ENCODE data around the gene CCP110. TPM values are rescaled to one million over a fixed set of nuclear protein-coding genes. Genes with fewer than 3 reads are reported as not detected.

CCP110 gene
- total and polyA plus RNA-seq, 2 donors (not counting 1 experiment from before 2014, with no cell fraction given): 4.9 to 23.6 TPM

GRCh38 chr16:19555938-19556771, 32.4 kb downstream of the CCP110 start:
- 28% methylated on average over 14 of the region's 19 CpGs for WGBS (ENCODE audit: insufficient coverage)
- Mint-ChIP-seq H3K9me3 (ENCODE audit: insufficient read depth) (no peaks in the 10 kb centered on the region), H3K4me3 (peak overlapping the region; percentile 93), H3K27me3 (no peaks in the 10 kb centered on the region), H3K4me1 (peaks cover 24% of the 10 kb centered on the region), H3K27ac (peak overlapping the region; percentile 93)
- Histone ChIP-seq H3K27me3 (replicated peaks in 1 of 4; ENCODE audit: control extremely low read depth in 1 of 4, control insufficient read depth in 3 of 4, insufficient read depth in 4 of 4, low read length in 3 of 4) (no peaks in the 10 kb centered on the region), H3K9ac (ENCODE audit: low read length) (peak overlapping the region; percentile 86), H3K4me2 (replicated peaks; ENCODE audit: low read depth, low read length, poor library complexity, severe bottlenecking) (peak overlapping the region; percentile 87), H2AFZ (ENCODE audit: insufficient read depth, low read depth, low read length, poor library complexity, severe bottlenecking) (peak overlapping the region; percentile 98), H4K20me1 (ENCODE audit: control insufficient read depth, insufficient read depth, low read length, poor library complexity, severe bottlenecking) (peaks cover 3% of the 10 kb centered on the region), H3K79me2 (ENCODE audit: control insufficient read depth, insufficient read depth, low read length) (peaks cover 13% of the 10 kb centered on the region), H3K27ac (ENCODE audit: low read length in 2 of 2) (peak overlapping the region; percentile 81 to 88), H3K36me3 (replicated peaks in 1 of 2; ENCODE audit: control extremely low read depth in 1 of 2, control insufficient read depth in 1 of 2, extremely low read depth in 1 of 2, insufficient read depth in 2 of 2, low read length in 1 of 2) (no peaks in the 10 kb centered on the region), H3K9me3 (ENCODE audit: control extremely low read depth in 1 of 3, control insufficient read depth in 2 of 3, insufficient read depth in 1 of 3, low read length in 2 of 3) (peaks cover 0 to 7% (median 0%) of the 10 kb centered on the region in 3 donors), H3K4me1 (ENCODE audit: control insufficient read depth in 2 of 2, insufficient read depth in 2 of 2, low read length in 2 of 2) (peaks cover 7 to 19% of the 10 kb centered on the region in 2 donors), H3K4me3 (ENCODE audit: control extremely low read depth in 1 of 5, extremely low read depth in 1 of 5, insufficient read depth in 1 of 5, low read depth in 2 of 5, low read length in 4 of 5) (peak overlapping the region; percentile 68 to 92 (median 87))
- ChIA-PET POLR2A (interaction anchor here (0.7 to 3.3 kb wide), 9 partner anchors 32 to 755 kb away, joined by 3 to 19 read pairs (median 4); partner anchors contain the start of genes ARL6IP1, CCP110, COQ7 and IQCK), CTCF (interaction anchor here (0.9 to 6.3 kb wide), 16 partner anchors 10 to 830 kb away, joined by 3 to 55 read pairs (median 7); partner anchors contain the start of genes CCP110, GDE1, GPRC5B and IQCK)
- DNase-seq (peak; percentile 57), ATAC-seq (ENCODE audit: low read depth) (no peak)
- TF ChIP-seq CTCF (IDR thresholded peaks at IDR 0.05) (no peak), EZH2 (IDR thresholded peaks at IDR 0.05; ENCODE audit: borderline replicate concordance, insufficient read depth, low read depth, low read length, poor library complexity, severe bottlenecking) (no peak)
- intact Hi-C loops (cut with micrococcal nuclease): loop anchor here (1.0 to 10.0 kb wide), 6 partner anchors 33 to 1349 kb away; partner anchors contain the start of genes ARL6IP1, CCP110, DCUN1D3 and IQCK

All from B cell (primary cell).